SK-N-SH (cell line): ENCODE data around the gene DIS3L2. TPM values are rescaled to one million over a fixed set of nuclear protein-coding genes. Genes with fewer than 3 reads are reported as not detected.

ENCODE experiments used
- CTCF ChIA-PET: fragments of 300-600, 350-600 bp; formaldehyde crosslinking; extraction: SDS; loops from one replicate; lab custom pipeline; 2021; lab: Yijun Ruan, JAX
- POLR2A ChIA-PET: fragments of 350-600 bp; sonication (Branson Sonifier 250); formaldehyde crosslinking; extraction: SDS; loops from one replicate; lab custom pipeline; 2020; ENCODE audit warnings: antibody characterized with exemption, inconsistent platforms; lab: Yijun Ruan, JAX
- DNase-seq: peaks from one replicate; pipeline ENCODE4 v3.0.0; 2012
- H2AFZ ChIP-seq: fragments of 200-600 bp; sonication (generic); 2 replicates; pipeline ENCODE4 v1.8.1; 2016; ENCODE audit warnings: antibody characterized with exemption, mild to moderate bottlenecking, low read depth
- H3F3A ChIP-seq: fragments of 200-600 bp; sonication (generic); replicated peaks from 2 replicates; pipeline ENCODE3; 2016; ENCODE audit warnings: antibody characterized with exemption, mild to moderate bottlenecking; ENCODE audit not compliant: insufficient read depth
- H3K27ac ChIP-seq, 2 experiments: fragments of 200-500 bp in 1 of 2; fragments of 200-600 bp in 1 of 2; sonication (Bioruptor generic) in 1 of 2; sonication (generic), shearing (Covaris generic) in 1 of 2; 2 replicates each; pipeline versions ENCODE4 v1.5.1 to v1.6.1; 2014 to 2016; ENCODE audit warnings: low read depth in 2 of 2, inconsistent platforms in 1 of 2, low read length in 1 of 2, mild to moderate bottlenecking in 1 of 2, mixed read lengths in 1 of 2
- H3K27me3 ChIP-seq: fragments of 200-600 bp; sonication (generic), shearing (Covaris generic); 2 replicates; pipeline ENCODE4 v1.6.1; 2016; ENCODE audit warnings: mixed run types; ENCODE audit not compliant: insufficient read depth
- H3K36me3 ChIP-seq, 2 experiments: fragments of 200-500 bp in 1 of 2; fragments of 200-600 bp in 1 of 2; sonication (Bioruptor generic) in 1 of 2; sonication (generic) in 1 of 2; replicated peaks in 1 of 2; 2 replicates each; pipeline versions ENCODE3 to v1.5.1; 2014 to 2016; ENCODE audit warnings: low read length in 1 of 2, mild to moderate bottlenecking in 1 of 2; ENCODE audit not compliant: insufficient read depth in 2 of 2, control insufficient read depth in 1 of 2
- H3K4me1 ChIP-seq, 2 experiments: fragments of 200-500 bp in 1 of 2; fragments of 200-600 bp in 1 of 2; sonication (Bioruptor generic) in 1 of 2; sonication (generic), shearing (Covaris generic) in 1 of 2; 2 replicates each; pipeline versions ENCODE4 v1.5.1 to v1.6.1; 2014 to 2016; ENCODE audit warnings: low read depth in 1 of 2, low read length in 1 of 2, mixed run types in 1 of 2; ENCODE audit not compliant: insufficient read depth in 2 of 2, control insufficient read depth in 1 of 2
- H3K4me2 ChIP-seq: fragments of 200-600 bp; sonication (generic), shearing (Covaris generic); 2 replicates; pipeline ENCODE4 v1.6.1; 2017; ENCODE audit warnings: mixed run types
- H3K4me3 ChIP-seq, 2 experiments: fragments of 200-500 bp in 1 of 2; fragments of 200-600 bp in 1 of 2; sonication (Bioruptor generic) in 1 of 2; sonication (generic), shearing (Covaris generic) in 1 of 2; 2 replicates each; pipeline versions ENCODE4 v1.5.1 to v1.8.1; 2014 to 2016; ENCODE audit warnings: low read depth in 2 of 2, inconsistent platforms in 1 of 2, low read length in 1 of 2, mild to moderate bottlenecking in 1 of 2, mixed read lengths in 1 of 2, moderate library complexity in 1 of 2
- H3K79me2 ChIP-seq: fragments of 200-600 bp; sonication (generic); 2 replicates; pipeline ENCODE4 v1.8.1; 2017; ENCODE audit warnings: mild to moderate bottlenecking; ENCODE audit not compliant: insufficient read depth
- H3K9ac ChIP-seq: fragments of 200-600 bp; sonication (generic); 2 replicates; pipeline ENCODE4 v1.6.1; 2017; ENCODE audit warnings: mixed run types
- H3K9me2 ChIP-seq: fragments of 200-600 bp; sonication (generic); 2 replicates; pipeline ENCODE4 v1.6.1; 2017; ENCODE audit warnings: mixed run types
- H3K9me3 ChIP-seq: fragments of 200-600 bp; sonication (generic); 2 replicates; pipeline ENCODE4 v1.6.1; 2017; ENCODE audit warnings: mixed run types, mild to moderate bottlenecking, moderate library complexity
- H4K20me1 ChIP-seq: fragments of 200-600 bp; sonication (generic); 2 replicates; pipeline ENCODE4 v1.6.1; 2017; ENCODE audit warnings: mild to moderate bottlenecking, mixed run types; ENCODE audit not compliant: insufficient read depth
- ELF1 ChIP-seq: IDR thresholded peaks from 2 replicates; pipeline ENCODE4 v1.4.0; 2012
- EZH2phosphoT487 ChIP-seq: fragments of 200-600 bp; sonication (generic); IDR thresholded peaks from 2 replicates; pipeline ENCODE4 v1.6.1; 2017; ENCODE audit warnings: low read depth, mixed run types, mild to moderate bottlenecking, antibody characterized with exemption, moderate library complexity, borderline replicate concordance
- FOSL2 ChIP-seq: IDR thresholded peaks from 2 replicates; pipeline ENCODE4 v1.4.0; 2012; ENCODE audit warnings: low read depth, mild to moderate bottlenecking, moderate library complexity, borderline replicate concordance
- GABPA ChIP-seq: IDR thresholded peaks from 2 replicates; pipeline ENCODE4 v1.4.0; 2012; ENCODE audit warnings: low read depth, mild to moderate bottlenecking
- GATA2 ChIP-seq: sonication (generic); formaldehyde crosslinking; IDR thresholded peaks from 2 replicates; pipeline ENCODE4 v1.5.0; 2020; ENCODE audit warnings: mild to moderate bottlenecking, missing genetic modification reagents
- MEF2A ChIP-seq: IDR thresholded peaks from 2 replicates; pipeline ENCODE4 v1.4.0; 2012; ENCODE audit warnings: low read depth, borderline replicate concordance
- NRF1 ChIP-seq: IDR thresholded peaks from 2 replicates; pipeline ENCODE4 v1.6.1; 2012; ENCODE audit warnings: low read depth, mild to moderate bottlenecking, low read length
- RAD21 ChIP-seq: IDR thresholded peaks from 2 replicates; pipeline ENCODE4 v1.6.1; 2012; ENCODE audit warnings: mild to moderate bottlenecking, low read length
- REST ChIP-seq: IDR thresholded peaks from 2 replicates; pipeline ENCODE4 v1.6.1; 2012; ENCODE audit warnings: mild to moderate bottlenecking, low read depth, low read length, moderate library complexity
- TAF1 ChIP-seq: IDR thresholded peaks from 2 replicates; pipeline ENCODE4 v1.6.1; 2012; ENCODE audit warnings: low read depth, mild to moderate bottlenecking, low read length, moderate library complexity, borderline replicate concordance
- TCF12 ChIP-seq: IDR thresholded peaks from 2 replicates; pipeline ENCODE4 v1.4.0; 2012
- TEAD4 ChIP-seq: IDR thresholded peaks from 2 replicates; pipeline ENCODE4 v1.4.0; 2012; ENCODE audit warnings: mild to moderate bottlenecking, borderline replicate concordance; ENCODE audit not compliant: insufficient read depth
- USF1 ChIP-seq: IDR thresholded peaks from 2 replicates; pipeline ENCODE4 v1.4.0; 2012; ENCODE audit warnings: low read depth, borderline replicate concordance
- YY1 ChIP-seq: IDR thresholded peaks from 2 replicates; pipeline ENCODE4 v1.4.0; 2012; ENCODE audit warnings: low read depth, mild to moderate bottlenecking
- ZBTB33 ChIP-seq: IDR thresholded peaks from 2 replicates; pipeline ENCODE4 v1.4.0; 2012; ENCODE audit warnings: low read depth, borderline replicate concordance
- WGBS: methylation state at CpG from one replicate; pipeline ENCODE4 v1.1.6; 2017; ENCODE audit warnings: low lambda C conversion rate; 5-methylcytosine and 5-hydroxymethylcytosine counted together
- polyA plus RNA-seq, 3 experiments: library from polyadenylated mRNA; depleted of rRNA; stranded (reverse); fragments of >200 nt; gene quantifications; 2 replicates each; pipeline ENCODE4 v1.2.3, GENCODE V29; 2012

The DIS3L2 gene
- polyA plus RNA-seq, 1 of the 3 experiments (the other 2 are of a cell fraction), result 17.9 TPM

- WGBS, result 85% methylated on average over 16 of the region's 21 CpGs
- ChIA-PET CTCF (interaction anchor here (1.3 to 14.3 kb wide), 9 partner anchors 7 to 604 kb away, joined by 3 to 214 read pairs (median 7); partner anchors contain the start of gene NPPC), POLR2A (no interaction called here)
- Histone ChIP-seq H3K79me2 (no peaks in the 10 kb centered on the region), H3K4me3 (no peak overlapping the region), H2AFZ (no peak overlapping the region), H3K27me3 (0 out of 2 replicates have a peak, but pooled peaks cover 4% of the 10 kb centered on the region), H3K36me3 (no peaks in the 10 kb centered on the region), H3K9me2 (no peaks in the 10 kb centered on the region), H3K9me3 (no peaks in the 10 kb centered on the region), H3K4me2 (no peak overlapping the region), H3K27ac (no peak overlapping the region), H3F3A (no peaks in the 10 kb centered on the region)
- no peak for DNase-seq
- TF ChIP-seq ZBTB33 (no peak), TCF12 (no peak), YY1 (no peak), MEF2A (no peak), TEAD4 (no peak), ELF1 (no peak), TAF1 (no peak), FOSL2 (no peak), REST (no peak), RAD21 (no peak), EZH2phosphoT487 (no peak), USF1 (no peak), GABPA (no peak), NRF1 (no peak), GATA2 (CRISPR knock-in tag) (no peak)
- TF ChIP-seq, all 33 proteins: peak for 0
- Histone ChIP-seq H3K9ac (no peak overlapping the region), H3K4me1 (peaks cover 0 to 5% of the 10 kb centered on the region in 2 experiments; a peak in 1 of 4 replicates), H4K20me1 (no peaks in the 10 kb centered on the region)
These were observed 42.8 kb upstream of the DIS3L2 start for GRCh38 chr2:231918501-231919330.
